CD14-positive monocyte (primary cell): Measurements from ENCODE around the gene CLDN3. TPM values are rescaled to one million over a fixed set of nuclear protein-coding genes. Genes with fewer than 3 reads are reported as not detected.

Source experiments
- DNase-seq, 3 donors: peaks; one replicate each; pipeline ENCODE4 v3.0.0-alpha.2; 2011 to 2022
- H2AFZ ChIP-seq: 2 replicates; pipeline ENCODE4 v1.6.0; 2012; ENCODE audit warnings: mild to moderate bottlenecking, low read depth, low read length, inconsistent platforms; ENCODE audit not compliant: insufficient read depth, poor library complexity, severe bottlenecking
- H3K27ac ChIP-seq, 2 donors: 1 replicate in 1 of 2; 2 replicates in 1 of 2; pipeline ENCODE4 v1.5.1; 2012 to 2013; ENCODE audit warnings: low read length in 2 of 2, control low read depth in 1 of 2, inconsistent platforms in 1 of 2, low read depth in 1 of 2, mild to moderate bottlenecking in 1 of 2
- H3K27me3 ChIP-seq, 2 donors: one replicate each; pipeline versions ENCODE4 v1.6.0 to v1.6.1; 2011 to 2013; ENCODE audit warnings: low read length in 2 of 2; ENCODE audit not compliant: control insufficient read depth in 2 of 2, insufficient read depth in 2 of 2
- H3K36me3 ChIP-seq, 2 donors: replicated peaks in 1 of 2; 1 replicate in 1 of 2; 2 replicates in 1 of 2; pipeline versions ENCODE4 v1.5.1 to v1.6.1; 2012 to 2013; ENCODE audit warnings: low read length in 2 of 2, control low read depth in 1 of 2, inconsistent platforms in 1 of 2, mild to moderate bottlenecking in 1 of 2; ENCODE audit not compliant: insufficient read depth in 2 of 2, control insufficient read depth in 1 of 2
- H3K4me1 ChIP-seq, 2 donors: 1 replicate in 1 of 2; 2 replicates in 1 of 2; pipeline versions ENCODE4 v1.5.1 to v1.6.1; 2012 to 2013; ENCODE audit warnings: low read length in 2 of 2, control low read depth in 1 of 2, inconsistent platforms in 1 of 2, mild to moderate bottlenecking in 1 of 2, moderate library complexity in 1 of 2; ENCODE audit not compliant: insufficient read depth in 2 of 2, control insufficient read depth in 1 of 2
- H3K4me2 ChIP-seq: replicated peaks from 2 replicates; pipeline ENCODE3; 2012; ENCODE audit warnings: low read length, moderate library complexity, mild to moderate bottlenecking; ENCODE audit not compliant: poor library complexity, severe bottlenecking; ENCODE audit errors: extremely low read depth
- H3K4me3 ChIP-seq, 3 experiments: fragments of 200-600 bp in 1 of 3; sonication (generic) in 1 of 3; replicated peaks in 1 of 3; 1 replicate in 2 of 3; 2 replicates in 1 of 3; pipeline ENCODE4 v1.5.1; 2011 to 2013; ENCODE audit warnings: low read length in 3 of 3, mild to moderate bottlenecking in 3 of 3, control low read depth in 2 of 3, low read depth in 2 of 3, inconsistent platforms in 1 of 3, moderate library complexity in 1 of 3
- H3K79me2 ChIP-seq: 2 replicates; pipeline ENCODE4 v1.6.0; 2012; ENCODE audit warnings: mild to moderate bottlenecking, control low read depth, inconsistent platforms, low read length, moderate library complexity; ENCODE audit not compliant: insufficient read depth
- H3K9ac ChIP-seq: 2 replicates; pipeline ENCODE4 v1.6.0; 2017; ENCODE audit warnings: low read length, mild to moderate bottlenecking; ENCODE audit not compliant: insufficient read depth, poor library complexity, severe bottlenecking
- H3K9me3 ChIP-seq, 2 donors: replicated peaks in 1 of 2; 1 replicate in 1 of 2; 2 replicates in 1 of 2; pipeline versions ENCODE4 v1.5.1 to v1.6.1; 2012 to 2013; ENCODE audit warnings: low read length in 2 of 2, control low read depth in 1 of 2; ENCODE audit not compliant: control insufficient read depth in 1 of 2, insufficient read depth in 1 of 2
- H4K20me1 ChIP-seq: 2 replicates; pipeline ENCODE4 v1.6.0; 2012; ENCODE audit warnings: mild to moderate bottlenecking, low read length, control low read depth, moderate library complexity; ENCODE audit not compliant: insufficient read depth
- H3K27ac Mint-ChIP-seq, 7 donors: one replicate each; pipeline ENCODE4 v1.8.0; 2020; ENCODE audit warnings: mild to moderate bottlenecking in 7 of 7, mixed read lengths in 7 of 7, moderate library complexity in 6 of 7, inconsistent platforms in 2 of 7
- H3K27me3 Mint-ChIP-seq, 3 donors: one replicate each; pipeline ENCODE4 v1.8.0; 2021 to 2022; ENCODE audit warnings: low read depth in 3 of 3, mild to moderate bottlenecking in 3 of 3, mixed read lengths in 3 of 3, moderate library complexity in 3 of 3, inconsistent platforms in 1 of 3
- H3K36me3 Mint-ChIP-seq, 2 donors: one replicate each; pipeline ENCODE4 v1.8.0; 2020; ENCODE audit warnings: mixed read lengths in 2 of 2, inconsistent platforms in 1 of 2, mild to moderate bottlenecking in 1 of 2
- H3K4me1 Mint-ChIP-seq: one replicate; pipeline ENCODE4 v1.8.0; 2020; ENCODE audit warnings: mild to moderate bottlenecking, mixed read lengths
- H3K4me3 Mint-ChIP-seq, 2 donors: one replicate each; pipeline ENCODE4 v1.8.0; 2020; ENCODE audit warnings: mild to moderate bottlenecking in 2 of 2, mixed read lengths in 2 of 2, moderate library complexity in 1 of 2
- H3K9me3 Mint-ChIP-seq, 7 donors: one replicate each; pipeline ENCODE4 v1.8.0; 2020 to 2022; ENCODE audit warnings: mixed read lengths in 7 of 7, mild to moderate bottlenecking in 6 of 7, moderate library complexity in 6 of 7, inconsistent platforms in 2 of 7
- WGBS: methylation state at CpG from one replicate; pipeline ENCODE4 v1.1.5; 2013; ENCODE audit warnings: missing lambda C conversion rate; ENCODE audit not compliant: insufficient coverage; 5-methylcytosine and 5-hydroxymethylcytosine counted together
- intact Hi-C, 2 donors: fragments of 100-400 bp; cut with micrococcal nuclease; formaldehyde crosslinking; loops; one replicate each; pipeline versions ENCODE4 v1.15.0 to v1.15.1; 2023
- polyA plus RNA-seq, 3 donors: library from polyadenylated mRNA; depleted of rRNA in 1 of 3; unstranded in 2 of 3; stranded (reverse) in 1 of 3; fragments of 300-500 nt in 2 of 3; fragments of >200 nt in 1 of 3; fragmentation: Illumina TruSeq in 2 of 3; gene quantifications; 1 replicate in 2 of 3; 2 replicates in 1 of 3; pipeline ENCODE4 v1.2.3, GENCODE V29; 2012 to 2021
- TF ChIP-seq, protein P1 (sequence below): fragments of 200-600 bp; IDR thresholded peaks from one replicate; pipeline ENCODE4 v1.8.0; 2022; ENCODE audit warnings: antibody characterized with exemption, mild to moderate bottlenecking

Gene CLDN3
- polyA plus RNA-seq, 3 donors: not detected

DNA sequence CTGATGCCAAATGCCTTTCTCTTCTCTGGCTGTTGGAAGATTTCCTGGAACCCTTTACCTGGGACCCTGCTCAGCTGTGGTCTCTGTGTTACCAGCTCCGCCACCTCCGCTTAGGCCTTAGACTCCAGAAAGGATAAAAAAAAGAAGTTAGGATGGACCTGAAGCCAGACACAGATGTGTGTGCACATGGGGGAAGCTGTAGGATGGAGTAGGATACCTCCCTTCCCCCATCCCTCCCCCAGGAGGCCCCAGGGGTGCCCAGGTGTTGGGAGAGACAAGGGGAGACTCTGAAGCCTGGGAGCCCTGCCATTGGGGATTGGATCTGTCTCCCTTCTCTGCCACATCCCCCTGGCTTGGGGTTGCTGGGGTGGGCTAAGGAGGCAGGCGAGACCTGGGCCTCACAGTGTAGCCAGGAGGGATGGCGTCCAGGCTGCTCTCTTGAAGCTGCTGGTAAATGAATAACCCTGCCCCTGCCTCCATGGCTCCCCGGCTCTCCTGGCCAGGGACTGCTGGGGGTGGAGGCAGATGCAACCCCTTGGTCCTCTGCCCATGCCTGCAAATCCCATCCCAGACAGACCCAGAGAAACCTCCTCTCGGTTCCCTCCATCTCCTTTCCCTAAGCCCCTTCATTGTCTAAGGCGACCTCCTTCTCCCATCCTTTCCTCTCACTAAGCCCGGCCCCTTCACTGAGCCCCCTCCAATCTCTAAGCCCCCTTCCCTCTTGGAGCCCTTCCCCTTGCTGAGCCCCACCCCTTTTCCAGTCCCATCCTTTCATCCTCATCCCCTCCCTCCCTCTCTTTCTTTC, 8.0 kb downstream of the CLDN3 start:
- Histone ChIP-seq H2AFZ (no peak overlapping the region), H4K20me1 (no peaks in the 10 kb centered on the region), H3K27ac (no peak overlapping the region), H3K36me3 (no peaks in the 10 kb centered on the region), H3K9ac (no peak overlapping the region), H3K27me3 (no peaks in the 10 kb centered on the region), H3K9me3 (no peaks in the 10 kb centered on the region), H3K4me1 (no peaks in the 10 kb centered on the region), H3K4me3 (no peak overlapping the region), H3K4me2 (no peak overlapping the region), H3K79me2 (no peaks in the 10 kb centered on the region)
- Mint-ChIP-seq H3K4me1 (no peaks in the 10 kb centered on the region), H3K9me3 (peaks cover 0 to 3% (median 0%) of the 10 kb centered on the region in 7 donors), H3K36me3 (no peaks in the 10 kb centered on the region), H3K27ac (no peak overlapping the region), H3K4me3 (no peak overlapping the region), H3K27me3 (peaks cover 22 to 35% (median 27%) of the 10 kb centered on the region in 3 donors)
- TF ChIP-seq, protein P1, sequence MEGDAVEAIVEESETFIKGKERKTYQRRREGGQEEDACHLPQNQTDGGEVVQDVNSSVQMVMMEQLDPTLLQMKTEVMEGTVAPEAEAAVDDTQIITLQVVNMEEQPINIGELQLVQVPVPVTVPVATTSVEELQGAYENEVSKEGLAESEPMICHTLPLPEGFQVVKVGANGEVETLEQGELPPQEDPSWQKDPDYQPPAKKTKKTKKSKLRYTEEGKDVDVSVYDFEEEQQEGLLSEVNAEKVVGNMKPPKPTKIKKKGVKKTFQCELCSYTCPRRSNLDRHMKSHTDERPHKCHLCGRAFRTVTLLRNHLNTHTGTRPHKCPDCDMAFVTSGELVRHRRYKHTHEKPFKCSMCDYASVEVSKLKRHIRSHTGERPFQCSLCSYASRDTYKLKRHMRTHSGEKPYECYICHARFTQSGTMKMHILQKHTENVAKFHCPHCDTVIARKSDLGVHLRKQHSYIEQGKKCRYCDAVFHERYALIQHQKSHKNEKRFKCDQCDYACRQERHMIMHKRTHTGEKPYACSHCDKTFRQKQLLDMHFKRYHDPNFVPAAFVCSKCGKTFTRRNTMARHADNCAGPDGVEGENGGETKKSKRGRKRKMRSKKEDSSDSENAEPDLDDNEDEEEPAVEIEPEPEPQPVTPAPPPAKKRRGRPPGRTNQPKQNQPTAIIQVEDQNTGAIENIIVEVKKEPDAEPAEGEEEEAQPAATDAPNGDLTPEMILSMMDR: no peak
- whole genome bisulfite sequencing: 63% methylated on average over 5 of the region's 8 CpGs
- no peak for DNase-seq
- intact Hi-C loops: no loop called here

DNA sequence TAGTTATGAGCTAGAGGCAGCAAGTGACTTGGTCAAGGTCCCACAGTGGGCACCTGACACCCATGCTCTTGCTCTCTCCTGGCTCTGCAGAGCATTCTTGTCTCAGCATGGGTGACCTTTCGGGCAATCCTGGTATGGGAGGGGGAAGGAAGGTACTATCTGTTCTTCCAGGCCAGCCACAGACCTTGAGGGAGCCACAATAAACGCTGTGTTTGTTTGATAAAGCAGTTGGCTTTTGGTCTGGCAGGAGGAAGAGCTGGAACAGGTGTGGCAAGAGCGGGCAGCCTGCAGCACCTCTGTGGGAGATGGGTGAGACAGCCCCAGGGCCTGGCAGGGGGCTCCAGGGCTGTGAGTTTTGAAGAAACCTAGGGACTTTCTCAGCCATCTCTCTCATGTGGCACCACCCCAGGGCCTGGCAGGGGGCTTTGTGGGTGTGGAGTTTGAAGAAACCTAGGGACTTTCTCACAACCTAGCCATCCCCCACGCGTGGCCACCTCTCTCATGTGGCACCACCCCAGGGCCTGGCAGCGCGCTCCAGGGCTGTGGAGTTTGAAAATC, 11.4 kb downstream of the CLDN3 start:
- TF ChIP-seq, protein P1: no peak
- Mint-ChIP-seq H3K4me1 (no peaks in the 10 kb centered on the region), H3K36me3 (no peaks in the 10 kb centered on the region), H3K4me3 (no peak overlapping the region), H3K9me3 (peaks cover 0 to 1% (median 0%) of the 10 kb centered on the region in 7 donors), H3K27ac (no peak overlapping the region), H3K27me3 (peaks cover 15 to 24% (median 19%) of the 10 kb centered on the region in 3 donors)
- Histone ChIP-seq H3K9me3 (no peaks in the 10 kb centered on the region), H3K27ac (no peak overlapping the region), H4K20me1 (no peaks in the 10 kb centered on the region), H3K4me3 (no peak overlapping the region), H3K79me2 (no peaks in the 10 kb centered on the region), H3K36me3 (no peaks in the 10 kb centered on the region), H2AFZ (no peak overlapping the region), H3K4me2 (no peak overlapping the region), H3K27me3 (no peaks in the 10 kb centered on the region), H3K4me1 (no peaks in the 10 kb centered on the region), H3K9ac (no peak overlapping the region)
- WGBS: 73% methylated on average over 3 of the region's 7 CpGs
- DNase-seq: no peak
- intact Hi-C loops: no loop called here
